Mesenchymal stem cell (in vitro differentiated cells and primary cell): ENCODE results near the gene CYP4F12.
"Not testable (repeated sequence)": the region's sequence is repeated elsewhere in the genome, so short reads cannot be mapped to it uniquely, and the experiment has no call there.

Experiments used
- DNase-seq: peaks from one replicate; pipeline ENCODE4 v3.0.0-alpha.2; 2013
- H2AFZ ChIP-seq: one replicate; pipeline ENCODE4 v1.6.1; 2013; ENCODE audit warnings: low read depth, mild to moderate bottlenecking, control low read depth, inconsistent platforms, low read length, moderate library complexity
- H2AK5ac ChIP-seq: 2 replicates; pipeline ENCODE4 v1.6.1; 2013; ENCODE audit warnings: low read length, moderate library complexity, mild to moderate bottlenecking, inconsistent platforms; ENCODE audit not compliant: severe bottlenecking
- H2BK120ac ChIP-seq: one replicate; pipeline ENCODE4 v1.6.1; 2013; ENCODE audit warnings: low read depth, mild to moderate bottlenecking, inconsistent platforms, low read length, moderate library complexity
- H2BK12ac ChIP-seq, 2 experiments: one replicate each; pipeline ENCODE4 v1.6.1; 2013; ENCODE audit warnings: inconsistent platforms in 2 of 2, low read length in 2 of 2, mild to moderate bottlenecking in 2 of 2, moderate library complexity in 2 of 2, control low read depth in 1 of 2
- H2BK15ac ChIP-seq: one replicate; pipeline ENCODE4 v1.6.1; 2013; ENCODE audit warnings: mild to moderate bottlenecking, low read depth, inconsistent platforms; ENCODE audit not compliant: poor library complexity, severe bottlenecking
- H2BK5ac ChIP-seq: 2 replicates; pipeline ENCODE4 v1.6.1; 2013; ENCODE audit warnings: low read depth, mild to moderate bottlenecking, low read length, control low read depth, inconsistent platforms; ENCODE audit not compliant: poor library complexity, severe bottlenecking
- H3K14ac ChIP-seq, 2 experiments: one replicate each; pipeline ENCODE4 v1.6.1; 2013; ENCODE audit warnings: inconsistent platforms in 2 of 2, low read length in 2 of 2, control low read depth in 1 of 2, mild to moderate bottlenecking in 1 of 2, moderate library complexity in 1 of 2
- H3K18ac ChIP-seq, 2 experiments: one replicate each; pipeline ENCODE4 v1.6.1; 2013; ENCODE audit warnings: inconsistent platforms in 2 of 2, low read length in 2 of 2, control low read depth in 1 of 2, low read depth in 1 of 2, mild to moderate bottlenecking in 1 of 2
- H3K23ac ChIP-seq, 2 experiments: one replicate each; pipeline ENCODE4 v1.6.1; 2013; ENCODE audit warnings: inconsistent platforms in 2 of 2, low read length in 2 of 2, mild to moderate bottlenecking in 2 of 2, moderate library complexity in 2 of 2, control low read depth in 1 of 2
- H3K27ac ChIP-seq: 2 replicates; pipeline ENCODE4 v1.5.1; 2013; ENCODE audit warnings: mild to moderate bottlenecking, moderate library complexity, low read length, control low read depth, inconsistent platforms; ENCODE audit not compliant: poor library complexity, severe bottlenecking
- H3K27me3 ChIP-seq, 2 experiments: 2 replicates each; pipeline versions ENCODE4 v1.6.1 to v1.7.0; 2013; ENCODE audit warnings: low read length in 2 of 2, mild to moderate bottlenecking in 2 of 2, moderate library complexity in 2 of 2, control low read depth in 1 of 2, inconsistent platforms in 1 of 2; ENCODE audit not compliant: control insufficient read depth in 1 of 2, insufficient read depth in 1 of 2
- H3K36me3 ChIP-seq, 2 experiments: 2 replicates each; pipeline versions ENCODE4 v1.6.1 to v1.7.0; 2013; ENCODE audit warnings: low read length in 2 of 2, control low read depth in 1 of 2, inconsistent platforms in 1 of 2, low read depth in 1 of 2, mild to moderate bottlenecking in 1 of 2; ENCODE audit not compliant: insufficient read depth in 2 of 2, control insufficient read depth in 1 of 2
- H3K4ac ChIP-seq, 2 experiments: one replicate each; pipeline ENCODE4 v1.6.1; 2013; ENCODE audit warnings: inconsistent platforms in 2 of 2, low read length in 2 of 2, mild to moderate bottlenecking in 2 of 2, moderate library complexity in 2 of 2, control low read depth in 1 of 2, low read depth in 1 of 2
- H3K4me1 ChIP-seq: 2 replicates; pipeline ENCODE4 v1.6.1; 2013; ENCODE audit warnings: low read depth, low read length, control low read depth; ENCODE audit not compliant: control insufficient read depth, insufficient read depth
- H3K4me2 ChIP-seq: 2 replicates; pipeline ENCODE4 v1.6.1; 2013; ENCODE audit warnings: low read length, mild to moderate bottlenecking, inconsistent platforms; ENCODE audit not compliant: poor library complexity, severe bottlenecking
- H3K4me3 ChIP-seq, 2 experiments: 2 replicates each; pipeline versions ENCODE4 v1.5.1 to v1.7.0; 2013; ENCODE audit warnings: low read length in 2 of 2, mild to moderate bottlenecking in 2 of 2, control low read depth in 1 of 2, low read depth in 1 of 2; ENCODE audit not compliant: insufficient read depth in 1 of 2
- H3K79me1 ChIP-seq: replicated peaks from 2 replicates; pipeline ENCODE4 v1.6.1; 2013; ENCODE audit warnings: mild to moderate bottlenecking, control low read depth, low read length, inconsistent platforms; ENCODE audit not compliant: poor library complexity, severe bottlenecking
- H3K9ac ChIP-seq: 2 replicates; pipeline ENCODE4 v1.7.0; 2013; ENCODE audit warnings: mild to moderate bottlenecking, low read length, moderate library complexity
- H3K9me3 ChIP-seq: 2 replicates; pipeline ENCODE4 v1.7.0; 2013; ENCODE audit warnings: mild to moderate bottlenecking, low read length; ENCODE audit not compliant: control insufficient read depth
- H4K8ac ChIP-seq: one replicate; pipeline ENCODE4 v1.6.1; 2013; ENCODE audit warnings: inconsistent platforms, mild to moderate bottlenecking, low read length, moderate library complexity
- H4K91ac ChIP-seq: one replicate; pipeline ENCODE4 v1.6.1; 2013; ENCODE audit warnings: mild to moderate bottlenecking, low read length, inconsistent platforms
- WGBS: methylation state at CpG from one replicate; pipeline ENCODE4 v1.1.7; 2013; ENCODE audit warnings: mixed read lengths; 5-methylcytosine and 5-hydroxymethylcytosine counted together

CYP4F12 gene

DNA sequence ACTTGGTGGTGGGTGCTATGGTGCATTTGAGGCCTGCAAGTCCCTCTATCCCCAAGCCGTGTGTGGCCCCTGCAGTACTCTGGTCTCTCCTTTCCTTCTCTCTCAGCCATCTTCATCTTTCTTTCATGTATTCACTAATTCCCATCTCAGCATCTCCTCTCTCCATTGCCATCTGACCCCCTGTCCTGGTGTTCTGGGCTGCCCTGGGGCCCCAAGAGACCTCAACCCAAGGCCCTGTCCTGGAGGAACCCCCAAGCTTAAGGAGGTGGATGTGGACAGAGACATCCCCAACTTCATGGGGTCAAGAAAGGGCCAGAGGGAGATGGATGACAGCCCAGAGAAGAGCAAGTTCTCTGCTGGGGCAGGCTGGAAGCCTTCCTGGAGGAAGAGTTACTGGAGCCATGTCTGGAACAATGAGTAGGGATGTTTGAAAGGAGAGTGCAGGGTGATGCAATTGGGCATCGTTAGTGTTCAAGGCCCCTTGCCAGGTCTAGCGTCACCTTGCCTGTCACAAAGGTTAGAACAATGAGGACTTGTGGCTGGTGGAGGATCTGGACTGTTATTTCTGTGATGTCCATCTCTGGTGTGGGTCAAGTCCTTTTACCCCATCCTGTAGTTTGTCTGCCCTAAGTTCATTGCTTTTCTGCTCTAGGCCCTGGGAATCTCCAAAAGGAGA, 28.7 kb upstream of the CYP4F12 start:
- no peak overlapping the region for H3K27ac ChIP-seq
- H3K27me3 ChIP-seq: no peaks in the 10 kb centered on the region
- no peaks in the 10 kb centered on the region for H3K36me3 ChIP-seq
- no peak overlapping the region for H2BK12ac ChIP-seq
- H3K4me3 ChIP-seq: no peak overlapping the region
- H2AK5ac ChIP-seq: no peak overlapping the region
- H3K23ac ChIP-seq: no peak overlapping the region
- H3K79me1 ChIP-seq: no peaks in the 10 kb centered on the region
- no peaks in the 10 kb centered on the region for H3K4me1 ChIP-seq
- WGBS: 40% methylated on average over 3 of the region's 3 CpGs
- H4K8ac ChIP-seq: no peak overlapping the region
- no peaks in the 10 kb centered on the region for H3K9me3 ChIP-seq
- H2BK15ac ChIP-seq: no peak overlapping the region
- H3K9ac ChIP-seq: no peak overlapping the region
- H3K18ac ChIP-seq: no peak overlapping the region
- no peak overlapping the region for H4K91ac ChIP-seq
- no peak overlapping the region for H3K4ac ChIP-seq
- DNase-seq: no peak
- no peak overlapping the region for H2AFZ ChIP-seq
- H3K14ac ChIP-seq: no peak overlapping the region
- no peak overlapping the region for H3K4me2 ChIP-seq
- no peak overlapping the region for H2BK5ac ChIP-seq
- H2BK120ac ChIP-seq: no peak overlapping the region

DNA sequence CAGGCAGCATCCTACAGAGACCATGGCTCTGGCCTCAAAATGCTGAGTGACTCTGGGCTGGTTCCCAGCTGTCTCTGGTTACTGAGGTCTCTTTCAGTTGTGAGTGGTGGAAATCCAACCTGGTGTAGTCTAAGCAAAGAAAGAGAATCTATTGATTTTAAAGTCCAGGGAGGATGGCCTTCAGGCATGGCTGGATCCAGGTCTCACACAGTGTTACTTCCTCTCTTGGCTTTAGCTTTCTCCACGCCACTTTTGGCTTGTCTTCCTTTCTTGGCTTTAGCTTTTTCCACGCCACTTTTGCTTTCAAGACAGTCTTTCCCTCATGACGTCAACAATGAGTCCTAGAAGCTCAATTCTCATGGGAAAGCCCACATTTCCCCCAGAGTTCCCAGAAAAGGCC, 28.1 kb upstream of the CYP4F12 start:
- no peak for DNase-seq
- Histone ChIP-seq H2AK5ac (no peak overlapping the region), H3K4ac (no peak overlapping the region), H3K9me3 (no peaks in the 10 kb centered on the region), H3K27me3 (no peaks in the 10 kb centered on the region), H3K4me2 (no peak overlapping the region), H2AFZ (no peak overlapping the region), H3K36me3 (no peaks in the 10 kb centered on the region), H2BK12ac (no peak overlapping the region), H3K79me1 (no peaks in the 10 kb centered on the region), H3K9ac (no peak overlapping the region), H3K18ac (no peak overlapping the region), H4K8ac (no peak overlapping the region), H3K23ac (no peak overlapping the region), H3K14ac (no peak overlapping the region), H3K27ac (no peak overlapping the region), H2BK5ac (no peak overlapping the region), H3K4me1 (no peaks in the 10 kb centered on the region), H2BK15ac (no peak overlapping the region), H4K91ac (no peak overlapping the region), H3K4me3 (no peak overlapping the region), H2BK120ac (no peak overlapping the region)
- 43% methylated on average over 3 of the region's 3 CpGs for WGBS

DNA sequence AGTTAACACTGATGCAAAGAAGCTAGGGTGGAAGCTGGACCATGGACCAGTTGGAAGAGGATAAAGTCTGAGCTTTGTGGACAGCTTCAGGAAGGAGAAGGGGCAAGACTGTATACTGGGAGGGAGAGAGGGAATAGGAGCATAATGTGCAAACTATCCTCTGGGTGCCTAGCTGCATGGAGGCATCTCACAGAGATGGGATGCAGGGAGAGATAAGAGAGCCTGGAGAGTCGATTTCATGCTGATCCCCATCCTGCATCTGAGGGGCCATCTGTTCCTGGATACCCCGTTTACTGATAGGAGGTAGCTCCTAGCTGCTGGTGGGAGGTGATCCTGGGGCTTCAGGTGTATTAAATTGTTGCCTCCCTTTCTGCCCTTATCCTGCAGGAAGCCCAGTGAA, 23.4 kb upstream of the CYP4F12 start:
- H3K4me2 ChIP-seq: no peak overlapping the region
- DNase-seq: no peak
- WGBS: 44% methylated on average over 2 of the region's 2 CpGs
- H2BK12ac ChIP-seq: no peak overlapping the region
- no peak overlapping the region for H2AK5ac ChIP-seq
- H3K36me3 ChIP-seq: no peaks in the 10 kb centered on the region
- H3K23ac ChIP-seq: no peak overlapping the region
- H3K27ac ChIP-seq: no peak overlapping the region
- H4K91ac ChIP-seq: no peak overlapping the region
- no peaks in the 10 kb centered on the region for H3K27me3 ChIP-seq
- no peak overlapping the region for H3K14ac ChIP-seq
- H2BK15ac ChIP-seq: no peak overlapping the region
- no peak overlapping the region for H2BK5ac ChIP-seq
- no peak overlapping the region for H2BK120ac ChIP-seq
- H4K8ac ChIP-seq: no peak overlapping the region
- H3K79me1 ChIP-seq: no peaks in the 10 kb centered on the region
- H3K9ac ChIP-seq: no peak overlapping the region
- no peaks in the 10 kb centered on the region for H3K9me3 ChIP-seq
- no peak overlapping the region for H3K4me3 ChIP-seq
- no peak overlapping the region for H3K4ac ChIP-seq
- H3K18ac ChIP-seq: no peak overlapping the region
- H2AFZ ChIP-seq: no peak overlapping the region
- H3K4me1 ChIP-seq: no peaks in the 10 kb centered on the region

DNA sequence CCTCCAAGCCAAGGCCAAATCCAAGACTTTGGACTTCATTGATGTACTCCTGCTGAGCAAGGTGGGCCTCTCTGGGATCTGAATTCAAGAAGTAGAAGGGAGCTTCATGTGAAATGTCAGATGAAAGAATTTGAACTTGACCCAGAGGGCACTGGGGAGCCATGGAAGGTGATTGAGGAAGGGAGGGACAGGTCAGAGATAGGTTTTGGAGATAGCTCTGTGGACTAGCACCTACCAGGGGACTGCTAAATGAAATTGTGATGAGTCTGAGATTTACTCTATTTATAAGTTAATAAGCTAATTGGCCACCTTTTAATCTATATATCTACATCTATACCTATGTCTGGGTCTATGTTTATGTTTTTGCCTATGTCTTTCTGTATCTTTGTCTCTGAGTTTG, 22.8 kb upstream of the CYP4F12 start:
- H2BK15ac ChIP-seq, H3K4me3 ChIP-seq, H3K18ac ChIP-seq, H3K79me1 ChIP-seq, H2AK5ac ChIP-seq, H2BK5ac ChIP-seq, H3K36me3 ChIP-seq, H3K27ac ChIP-seq, H3K23ac ChIP-seq, H3K9me3 ChIP-seq, H4K8ac ChIP-seq, H2AFZ ChIP-seq, H2BK12ac ChIP-seq, H3K27me3 ChIP-seq, H3K4ac ChIP-seq, H3K4me1 ChIP-seq, H4K91ac ChIP-seq, H3K4me2 ChIP-seq, H2BK120ac ChIP-seq, H3K9ac ChIP-seq, H3K14ac ChIP-seq, DNase-seq: not testable (repeated sequence)
